ENCODE data around the gene ADRA2B.

ADRA2B gene

GRCh38 chr2:96154506-96155380 is 38.4 kb upstream of the ADRA2B start:
- DNase-seq (ENCODE audit: low read depth, low spot score): no peak
- no peak for TF ChIP-seq CTCF (IDR thresholded peaks at IDR 0.05; ENCODE audit: low read depth, low read length)
- in situ Hi-C loops (cut with HindIII; ENCODE audit: low sequenced_read_pairs): no loop called here
- H3K4me3 ChIP-seq (ENCODE audit: low read depth, low read length): no peak overlapping the region

- in situ Hi-C loops (cut with HindIII; ENCODE audit: low sequenced_read_pairs): no loop called here
- H3K4me3 ChIP-seq (ENCODE audit: low read depth, low read length): no peak overlapping the region
- no peak for TF ChIP-seq CTCF (IDR thresholded peaks at IDR 0.05; ENCODE audit: low read depth, low read length)
- DNase-seq (ENCODE audit: low read depth, low spot score): no peak
Measured at GRCh38 chr2:96153991-96154431, 37.6 kb upstream of the ADRA2B start.

- in situ Hi-C loops (cut with HindIII; ENCODE audit: low sequenced_read_pairs): no loop called here
- DNase-seq (ENCODE audit: low read depth, low spot score): no peak
- no peak overlapping the region for H3K4me3 ChIP-seq (ENCODE audit: low read depth, low read length)
- TF ChIP-seq CTCF (IDR thresholded peaks at IDR 0.05; ENCODE audit: low read depth, low read length): no peak
Measured at GRCh38 chr2:96153291-96153713, 36.9 kb upstream of the ADRA2B start.

- no peak for TF ChIP-seq CTCF (IDR thresholded peaks at IDR 0.05; ENCODE audit: low read depth, low read length)
- in situ Hi-C loops (cut with HindIII; ENCODE audit: low sequenced_read_pairs): no loop called here
- DNase-seq (ENCODE audit: low read depth, low spot score): no peak
- H3K4me3 ChIP-seq (ENCODE audit: low read depth, low read length): no peak overlapping the region
Measured at GRCh38 chr2:96152304-96153161, 36.2 kb upstream of the ADRA2B start.

GRCh38 chr2:96151595-96152303 is 35.4 kb upstream of the ADRA2B start:
- TF ChIP-seq CTCF (IDR thresholded peaks at IDR 0.05; ENCODE audit: low read depth, low read length): no peak
- no peak overlapping the region for H3K4me3 ChIP-seq (ENCODE audit: low read depth, low read length)
- DNase-seq (ENCODE audit: low read depth, low spot score): no peak
- in situ Hi-C loops (cut with HindIII; ENCODE audit: low sequenced_read_pairs): no loop called here
